H1 (cell line): Measurements from ENCODE around the gene SHH.

Experiments
- SIRT6 ChIP-seq: IDR thresholded peaks from one replicate; pipeline ENCODE4 v1.7.1; 2012; ENCODE audit warnings: low read length, inconsistent platforms
- USF2 ChIP-seq: IDR thresholded peaks from 2 replicates; pipeline ENCODE4 v1.6.1; 2011; ENCODE audit warnings: low read length, improper control_type of control experiment
- YY1 ChIP-seq: IDR thresholded peaks from 2 replicates; pipeline ENCODE4 v1.6.1; 2011; ENCODE audit warnings: low read depth, mild to moderate bottlenecking, low read length

GRCh38 chr7:155790666-155791065 lies 21.6 kb downstream of the SHH start:
- TF ChIP-seq SIRT6 (no peak), YY1 (no peak), USF2 (no peak)
